ENCODE measurements around the gene ADAT2.

The ADAT2 gene

DNA sequence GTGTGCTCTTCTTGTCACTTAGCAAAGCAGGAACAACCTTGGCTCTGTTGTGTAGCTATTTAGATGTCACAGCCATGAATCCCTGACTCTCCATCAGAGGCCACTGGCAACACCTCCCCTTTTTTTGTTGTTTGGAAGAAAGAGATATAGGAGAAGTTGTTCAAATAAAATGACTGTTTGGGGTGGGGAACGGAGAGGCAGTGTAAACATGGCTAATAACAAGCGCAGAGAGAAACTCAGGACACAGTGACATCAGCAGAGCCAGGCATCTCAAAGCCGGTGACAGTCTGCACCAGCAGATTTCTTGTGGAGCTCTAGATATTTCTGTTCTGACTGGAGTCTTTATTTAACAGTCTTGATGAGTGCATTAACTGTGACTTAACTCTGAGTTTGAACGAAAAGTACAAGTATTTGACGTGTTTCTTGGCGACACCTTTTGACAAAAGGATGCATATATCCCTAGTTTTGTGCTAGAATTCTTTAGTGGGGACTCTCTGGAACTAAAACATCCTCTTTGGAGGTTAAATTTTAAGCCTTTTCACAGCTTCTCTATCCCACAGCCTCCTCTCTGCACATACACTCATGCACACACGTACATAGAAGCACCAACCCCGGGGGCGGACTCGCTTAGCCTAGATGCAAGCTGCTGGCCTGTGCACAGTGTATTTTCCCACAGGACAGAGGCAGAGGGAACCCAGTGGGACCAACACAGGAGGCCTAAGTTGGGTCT lies 53.8 kb downstream of the ADAT2 start:
- DNase-seq: no peak

DNA sequence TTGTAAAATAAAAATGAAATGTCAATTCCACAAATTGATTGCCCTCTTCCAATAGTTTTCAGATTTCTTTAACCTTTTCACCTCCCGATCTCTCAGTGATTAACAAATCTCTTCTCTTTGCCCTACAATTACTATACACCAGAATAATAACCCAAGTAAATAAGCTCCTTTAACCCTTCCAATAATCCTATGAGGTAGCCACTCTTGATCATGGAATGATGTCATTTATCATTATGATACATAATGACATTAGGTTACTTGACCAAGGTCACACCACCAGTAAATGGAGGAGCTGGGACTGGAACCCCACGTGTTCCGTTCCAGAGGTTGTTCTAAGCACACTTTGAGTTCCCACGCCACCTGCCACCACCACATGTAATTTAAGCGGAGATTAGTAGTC lies 54.8 kb downstream of the ADAT2 start:
- DNase-seq: no peak

DNA sequence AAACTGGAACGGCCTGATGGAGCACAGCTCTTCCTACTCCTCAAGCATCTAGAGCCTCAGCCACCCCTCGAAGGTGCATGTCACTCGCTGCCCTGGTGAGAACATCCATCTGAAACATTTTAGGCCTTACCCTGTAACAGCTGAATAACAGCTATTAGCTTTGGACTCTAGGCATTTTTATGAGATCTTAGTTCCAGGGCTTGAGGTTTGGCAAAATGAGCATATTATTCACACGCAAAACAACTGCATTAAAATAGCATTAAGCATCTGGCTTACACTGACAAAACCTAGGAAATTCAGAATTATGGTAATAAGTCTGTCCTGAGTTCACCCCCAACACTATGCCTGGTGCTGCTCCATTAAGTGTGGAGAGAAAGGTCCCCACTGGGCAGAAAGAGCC lies 56.1 kb downstream of the ADAT2 start:
- DNase-seq: no peak

DNA sequence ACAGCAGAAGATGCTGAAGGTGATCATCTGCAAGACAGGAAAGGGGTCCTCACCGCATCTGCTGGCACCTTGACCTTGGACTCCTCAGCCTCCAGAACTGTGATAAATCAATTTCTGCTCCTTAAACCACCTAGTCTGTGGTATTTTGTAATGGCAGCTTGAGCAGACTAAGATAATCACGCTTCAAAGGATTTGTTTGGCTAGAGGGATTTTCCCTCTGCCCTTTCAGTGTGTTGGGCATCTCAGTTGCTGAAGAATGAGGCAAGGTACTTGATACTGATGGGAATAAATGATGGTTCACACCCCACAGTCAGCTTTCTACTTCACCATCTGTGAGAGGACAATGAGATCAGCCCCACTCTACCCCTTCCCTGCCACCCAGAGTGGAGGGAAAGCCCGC lies 60.2 kb downstream of the ADAT2 start:
- DNase-seq: no peak

DNA sequence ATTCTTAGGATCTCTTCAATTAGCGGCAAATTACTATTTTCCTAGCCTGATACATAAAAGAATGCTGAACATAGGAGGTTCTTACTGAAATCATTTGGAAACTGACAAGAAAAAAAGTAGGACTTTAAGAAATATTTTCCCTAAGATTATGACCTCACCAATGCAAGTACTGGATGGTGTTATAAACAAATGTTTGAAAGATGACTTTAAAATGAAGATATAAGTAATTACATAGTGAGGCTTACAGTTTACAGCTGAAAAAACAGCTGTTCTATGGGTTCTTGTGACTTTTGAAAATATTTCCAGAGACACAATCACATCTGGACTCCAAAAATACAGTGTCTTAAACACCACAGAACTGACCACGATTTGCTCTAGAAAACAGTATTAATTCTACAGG lies 64.9 kb downstream of the ADAT2 start:
- DNase-seq: no peak

DNA sequence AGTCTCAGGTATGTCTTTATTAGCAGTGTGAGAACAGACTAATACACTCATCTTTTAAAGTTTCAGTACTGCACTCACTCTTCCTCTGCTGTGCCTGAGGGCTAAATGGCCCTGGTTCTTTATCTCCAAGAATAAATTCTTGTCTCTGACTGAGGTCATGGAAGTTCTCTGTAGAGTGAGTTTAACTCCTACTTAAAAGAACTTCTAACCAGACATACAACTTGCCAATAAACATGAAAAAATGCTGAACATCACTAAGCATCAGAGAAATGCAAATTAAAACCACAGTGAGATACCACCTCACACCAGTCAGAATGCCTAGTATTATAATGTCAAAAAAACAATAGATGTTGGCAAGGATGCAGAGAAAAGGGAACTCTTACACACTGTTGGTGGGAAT lies 73.6 kb downstream of the ADAT2 start:
- no peak for DNase-seq

DNA sequence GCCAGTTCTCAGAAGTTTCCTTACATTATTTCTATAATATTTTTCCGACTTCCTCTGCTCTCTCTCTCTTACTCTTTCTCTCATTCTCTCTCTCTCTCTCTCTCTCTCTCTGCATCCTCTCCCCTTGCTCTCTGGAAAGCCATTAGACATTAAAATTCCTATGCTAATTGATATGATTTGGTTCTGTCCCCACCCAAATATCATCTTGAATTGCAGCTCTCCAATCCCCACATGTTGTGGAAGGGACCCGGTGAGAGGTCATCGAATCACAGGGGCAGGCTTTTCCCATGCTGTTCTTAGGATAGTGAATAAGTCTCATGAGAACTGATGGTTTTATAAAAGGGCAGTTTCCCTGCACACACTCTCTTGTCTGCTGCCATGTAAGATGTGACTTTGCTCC lies 74.1 kb downstream of the ADAT2 start:
- no peak for DNase-seq

DNA sequence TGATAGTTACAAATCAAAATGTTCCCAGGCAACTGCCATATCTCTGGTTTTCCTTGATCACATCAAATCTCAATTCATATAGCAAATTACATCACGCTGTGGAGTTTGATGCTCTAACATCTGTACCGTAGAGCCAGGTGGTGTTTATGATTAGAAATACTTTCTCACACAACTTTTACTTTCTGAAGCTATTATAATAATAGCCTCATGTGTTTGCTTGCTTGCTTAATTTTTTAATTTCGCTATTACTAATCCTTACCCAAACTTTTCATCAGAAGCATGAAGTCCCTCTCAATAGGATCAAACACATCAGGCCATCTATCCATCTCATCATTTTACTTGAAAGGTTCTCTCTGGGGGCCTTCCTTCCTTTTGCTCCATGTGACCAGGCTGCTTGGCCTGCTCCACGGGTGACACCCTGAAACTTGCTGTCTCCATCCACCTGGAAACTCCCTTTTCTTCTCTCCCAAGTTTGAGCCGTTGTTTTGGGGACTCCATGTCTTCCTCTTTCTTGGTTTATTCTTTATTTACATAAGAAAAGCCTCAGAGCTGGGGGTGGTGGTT lies 75.4 kb downstream of the ADAT2 start:
- DNase-seq: no peak

DNA sequence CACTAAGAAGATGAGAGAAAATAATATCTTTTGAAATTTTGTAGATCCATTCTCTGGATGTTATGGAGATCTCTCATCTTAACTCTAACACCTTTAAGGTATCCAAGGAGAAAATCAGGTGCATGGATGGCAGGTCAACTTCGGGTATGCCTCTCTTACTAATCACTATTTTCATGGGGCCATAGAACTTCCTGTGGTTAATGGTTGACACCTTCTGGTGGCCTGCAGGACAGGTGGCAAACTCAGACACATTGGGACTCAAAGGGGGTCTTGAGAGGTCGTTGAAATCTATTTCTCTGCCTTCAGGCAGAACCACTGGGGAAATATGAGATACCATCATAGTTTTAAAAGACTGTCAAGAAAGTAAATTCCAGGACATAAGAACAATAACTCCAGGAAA lies 76.5 kb downstream of the ADAT2 start:
- no peak for DNase-seq
